ENCODE measurements around the gene IL19.

IL19 gene

DNA sequence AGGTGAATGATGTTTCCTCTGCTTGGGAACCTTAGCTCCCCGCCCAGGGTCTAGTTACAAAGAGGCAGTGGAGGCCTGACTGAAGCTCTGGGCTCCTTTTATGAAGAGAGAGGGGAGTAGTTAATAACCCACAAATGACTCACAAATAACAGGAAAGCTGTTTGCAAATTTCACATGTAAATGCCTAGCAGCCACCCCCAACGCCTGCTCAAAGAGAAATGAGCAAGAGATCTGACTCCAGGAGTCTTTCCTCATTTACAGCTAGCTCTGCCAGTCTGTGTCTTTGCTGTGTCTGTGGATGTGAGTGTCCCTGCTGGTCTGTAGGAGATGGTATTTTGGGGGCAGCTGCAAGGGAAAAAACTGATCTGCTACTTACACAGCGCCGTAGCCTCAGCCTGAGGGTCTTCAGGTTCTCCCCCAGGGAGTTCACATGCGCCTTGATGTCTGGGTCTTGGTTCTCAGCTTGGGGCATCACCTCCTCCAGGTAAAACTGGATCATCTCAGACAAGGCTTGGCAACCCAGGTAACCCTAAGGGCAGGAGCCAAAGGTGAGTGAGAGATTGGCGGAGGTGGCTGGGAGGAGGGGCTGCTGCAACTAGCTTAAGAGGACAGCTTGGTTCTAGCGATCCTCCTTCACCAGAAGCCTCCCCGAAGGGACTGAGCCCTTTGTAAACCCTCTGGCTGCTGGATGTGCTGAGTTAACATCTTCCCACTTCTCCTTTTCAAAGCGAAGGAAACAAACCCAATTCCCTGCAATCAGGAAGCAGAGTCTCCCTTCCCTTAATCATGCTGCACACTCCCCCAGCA is at the start of gene IL19:
Gene IL19 (plus strand): TSS at position 243 of the 807 bp plus-strand sequence. CDS start 65,890 bp downstream, outside the sequence.
- no peak for DNase-seq

DNA sequence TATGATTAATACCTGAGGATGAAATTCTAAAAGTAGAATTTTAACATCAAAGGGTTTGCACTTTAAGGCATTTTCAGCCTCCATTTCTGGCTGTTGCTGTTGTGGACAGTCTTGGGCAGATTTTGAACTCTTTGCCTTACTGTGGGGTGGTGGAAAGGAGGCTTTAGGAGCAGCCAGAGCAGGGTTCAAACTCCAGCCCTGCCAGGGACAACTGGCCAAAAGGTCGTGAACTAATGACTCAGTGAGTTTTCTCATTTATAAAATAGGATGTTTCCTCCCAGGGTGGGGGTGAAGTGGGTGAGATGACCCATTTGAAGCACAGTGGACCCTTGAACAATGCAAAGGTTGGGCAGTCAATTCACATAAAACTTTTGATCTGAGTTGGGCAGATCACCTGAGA is 49.1 kb upstream of the IL19 start:
- DNase-seq = no peak

DNA sequence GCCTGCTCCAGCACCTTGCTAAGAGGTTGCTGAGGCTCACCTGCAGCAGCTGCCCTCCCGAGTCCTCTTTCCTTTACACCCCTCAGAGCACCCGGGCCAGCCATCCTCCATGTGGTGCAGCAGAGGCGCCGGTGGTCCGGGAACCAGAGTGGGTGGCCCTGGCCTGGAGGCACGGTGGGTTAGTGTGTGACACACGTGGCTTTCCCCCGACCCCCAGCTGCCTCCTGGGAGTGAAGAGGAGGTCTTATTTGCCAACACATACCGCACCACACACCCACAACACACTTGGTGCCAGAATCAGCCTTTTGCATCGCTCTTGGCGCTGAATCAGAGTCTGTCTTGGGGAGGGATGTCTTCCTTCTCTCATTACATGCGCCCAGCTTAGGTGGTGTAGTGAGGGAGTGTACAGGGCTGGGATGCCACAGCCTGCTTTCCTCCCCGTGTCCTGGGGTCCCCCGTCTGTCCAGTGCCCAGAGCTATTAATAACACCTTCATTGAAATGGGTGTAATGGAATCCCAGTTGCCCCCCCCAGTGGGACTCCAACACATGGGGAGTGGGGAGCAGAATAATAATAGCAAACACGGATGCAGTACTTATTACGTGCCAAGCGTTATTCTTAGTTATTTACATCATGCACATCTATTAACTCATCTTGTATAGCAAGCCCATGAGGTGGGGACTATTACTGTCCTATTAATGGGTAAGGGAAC is 47.7 kb upstream of the IL19 start:
- no peak for DNase-seq

GRCh38 chr1:206723462-206723804 is 47.1 kb upstream of the IL19 start:
- DNase-seq = no peak

DNA sequence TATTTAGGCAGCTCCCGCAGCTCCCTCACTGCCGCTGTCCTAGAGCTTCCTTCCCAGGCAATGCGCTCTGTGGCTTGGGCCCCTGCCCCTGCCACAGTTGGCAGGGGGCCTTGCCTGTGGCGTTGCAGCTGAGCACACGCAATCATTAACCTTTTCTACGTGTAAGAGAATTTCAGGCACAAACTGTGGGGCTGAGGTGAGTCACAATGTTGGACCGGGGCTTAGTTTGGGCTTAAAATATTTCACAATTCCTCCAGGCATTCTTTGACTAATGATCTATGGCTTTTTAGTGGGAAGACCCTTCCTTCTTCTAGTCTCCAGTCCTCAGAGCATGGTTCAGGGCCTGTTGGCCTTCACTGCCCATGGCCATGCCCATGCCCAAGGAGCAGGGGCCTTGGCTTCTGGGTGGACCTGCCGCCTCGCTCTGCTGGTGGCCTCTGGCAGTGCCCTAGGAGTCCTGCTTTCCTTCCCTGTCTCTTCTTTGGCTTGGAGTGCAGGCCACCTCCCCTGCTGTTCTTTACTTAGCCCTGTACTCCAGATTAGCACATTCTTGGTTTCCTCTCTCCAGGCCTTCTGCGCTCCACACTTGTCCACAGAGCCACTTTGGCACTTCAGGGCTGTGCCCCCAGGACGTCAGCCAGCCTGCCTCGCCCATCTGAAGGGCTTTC is 46.6 kb upstream of the IL19 start:
- no peak for DNase-seq

GRCh38 chr1:206725109-206725963 is 45.2 kb upstream of the IL19 start:
- DNase-seq = peak; percentile 15

DNA sequence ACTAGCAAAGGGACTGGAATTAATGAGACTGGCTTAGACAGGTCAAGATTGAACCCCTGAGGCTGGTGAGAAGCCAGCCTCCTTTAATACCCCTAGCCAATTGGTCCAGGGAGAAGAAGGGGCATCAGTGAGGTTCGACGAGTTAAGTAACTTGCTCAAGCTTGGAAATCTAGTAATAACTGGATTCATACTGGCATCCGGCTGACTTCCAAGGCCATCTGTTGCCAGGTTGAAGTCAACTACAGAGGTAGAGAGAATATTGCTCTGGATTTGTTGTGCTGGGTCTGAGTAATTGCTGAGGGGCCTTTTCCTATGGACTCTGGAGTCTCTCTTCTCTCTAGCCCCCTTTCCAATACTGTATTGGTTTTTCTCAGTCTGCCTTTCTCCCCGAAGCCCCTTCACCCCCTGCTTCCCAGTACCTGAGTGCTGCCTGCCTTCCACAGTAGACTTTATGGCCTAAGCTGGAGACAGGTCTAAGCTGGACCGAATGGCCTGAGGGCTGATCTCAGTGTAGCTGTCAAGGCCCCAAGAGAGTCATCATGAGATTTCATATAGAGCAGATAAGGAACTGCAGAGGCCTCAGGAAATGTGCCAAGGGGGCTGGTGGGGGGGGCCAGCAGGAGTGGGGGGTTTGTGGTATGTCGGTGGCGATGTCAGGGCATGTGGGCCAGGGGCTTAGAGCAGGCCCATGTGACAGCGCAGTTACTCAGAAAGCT is 42.4 kb upstream of the IL19 start:
- DNase-seq = no peak

DNA sequence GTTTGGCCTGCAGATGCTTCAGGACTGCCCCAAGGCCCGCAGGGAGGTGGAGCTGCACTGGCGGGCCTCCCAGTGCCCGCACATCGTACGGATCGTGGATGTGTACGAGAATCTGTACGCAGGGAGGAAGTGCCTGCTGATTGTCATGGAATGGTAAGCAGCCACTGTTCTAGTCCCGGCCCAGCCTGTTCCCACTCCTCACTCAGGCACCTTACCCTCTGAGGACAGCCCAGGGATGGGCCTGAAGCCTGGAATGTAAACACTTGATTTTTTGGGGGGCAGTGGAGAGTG is 41.9 kb upstream of the IL19 start:
- no peak for DNase-seq

DNA sequence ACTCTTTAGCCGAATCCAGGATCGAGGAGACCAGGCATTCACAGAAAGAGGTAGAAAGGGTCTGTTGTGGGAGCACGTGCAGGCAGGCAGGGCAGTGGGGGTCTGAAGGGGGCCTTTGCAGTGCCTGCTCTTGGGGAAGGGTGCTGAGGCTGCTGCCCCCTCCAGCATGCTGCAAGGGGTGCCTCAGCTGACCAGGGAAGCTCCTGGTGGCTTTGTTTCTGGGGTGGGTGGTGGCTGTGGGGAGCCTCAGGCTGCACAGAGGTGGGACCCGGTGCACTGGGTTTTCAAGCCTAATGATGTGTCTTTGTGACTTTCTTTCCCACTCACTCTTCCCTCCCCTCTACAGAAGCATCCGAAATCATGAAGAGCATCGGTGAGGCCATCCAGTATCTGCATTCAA is 41.5 kb upstream of the IL19 start:
- DNase-seq = no peak

DNA sequence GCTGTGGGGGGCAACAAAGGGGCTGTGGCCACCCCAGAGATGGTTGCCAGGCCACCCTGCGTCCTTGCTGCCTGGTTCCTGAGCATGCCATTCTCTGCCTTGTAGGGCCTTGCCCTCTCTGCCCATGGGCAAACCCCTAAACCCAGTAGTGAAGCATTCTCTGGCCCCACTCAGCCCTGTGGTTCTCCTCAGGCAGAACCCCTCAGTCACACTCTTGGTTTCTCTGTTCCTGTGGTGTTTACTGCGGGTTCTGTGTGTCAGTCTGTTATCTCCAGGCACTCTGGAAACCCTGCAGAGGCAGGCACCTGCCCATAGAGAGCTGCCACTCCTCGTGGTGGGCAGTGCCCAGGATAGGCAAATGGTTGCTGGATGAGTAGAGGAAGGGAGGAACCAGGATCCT is 41.1 kb upstream of the IL19 start:
- DNase-seq = no peak

- DNase-seq = no peak
Observed at GRCh38 chr1:206732508-206732907, 38.1 kb upstream of the IL19 start.

- DNase-seq = no peak
Observed at GRCh38 chr1:206732992-206733391, 37.6 kb upstream of the IL19 start.

DNA sequence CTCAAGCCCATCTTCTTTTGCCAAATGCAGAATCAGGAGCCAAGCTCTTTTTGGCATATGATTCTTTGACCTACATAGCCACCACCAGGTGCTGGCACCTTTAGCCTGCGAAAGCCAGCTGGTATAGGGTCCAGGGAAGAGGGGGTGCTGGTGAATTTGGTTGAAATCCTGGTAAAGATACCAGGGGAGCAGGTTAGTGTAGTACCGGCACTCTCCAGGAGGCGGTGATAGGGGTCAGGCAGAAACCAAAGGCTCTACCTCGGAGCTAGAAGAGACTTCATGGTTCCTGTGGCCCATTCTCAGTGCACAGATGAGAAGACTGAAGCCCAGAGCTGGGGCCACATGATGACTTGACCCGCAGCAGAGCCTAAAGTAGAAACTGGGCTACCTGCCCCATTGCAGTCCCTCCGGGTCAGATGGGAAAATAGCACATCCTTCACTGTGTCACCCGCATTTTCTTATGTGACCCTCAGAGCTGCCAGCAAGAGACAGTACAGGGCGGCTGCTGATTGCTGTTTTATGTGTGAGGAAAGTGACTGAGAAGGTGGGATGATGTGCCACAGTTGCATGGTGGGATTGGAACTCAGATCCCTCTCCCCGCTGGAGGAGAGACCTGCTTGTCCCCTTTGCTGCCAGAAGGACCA is 36.0 kb upstream of the IL19 start:
- DNase-seq = peak; percentile 15

GRCh38 chr1:206735553-206736031 is 35.0 kb upstream of the IL19 start:
- no peak for DNase-seq

DNA sequence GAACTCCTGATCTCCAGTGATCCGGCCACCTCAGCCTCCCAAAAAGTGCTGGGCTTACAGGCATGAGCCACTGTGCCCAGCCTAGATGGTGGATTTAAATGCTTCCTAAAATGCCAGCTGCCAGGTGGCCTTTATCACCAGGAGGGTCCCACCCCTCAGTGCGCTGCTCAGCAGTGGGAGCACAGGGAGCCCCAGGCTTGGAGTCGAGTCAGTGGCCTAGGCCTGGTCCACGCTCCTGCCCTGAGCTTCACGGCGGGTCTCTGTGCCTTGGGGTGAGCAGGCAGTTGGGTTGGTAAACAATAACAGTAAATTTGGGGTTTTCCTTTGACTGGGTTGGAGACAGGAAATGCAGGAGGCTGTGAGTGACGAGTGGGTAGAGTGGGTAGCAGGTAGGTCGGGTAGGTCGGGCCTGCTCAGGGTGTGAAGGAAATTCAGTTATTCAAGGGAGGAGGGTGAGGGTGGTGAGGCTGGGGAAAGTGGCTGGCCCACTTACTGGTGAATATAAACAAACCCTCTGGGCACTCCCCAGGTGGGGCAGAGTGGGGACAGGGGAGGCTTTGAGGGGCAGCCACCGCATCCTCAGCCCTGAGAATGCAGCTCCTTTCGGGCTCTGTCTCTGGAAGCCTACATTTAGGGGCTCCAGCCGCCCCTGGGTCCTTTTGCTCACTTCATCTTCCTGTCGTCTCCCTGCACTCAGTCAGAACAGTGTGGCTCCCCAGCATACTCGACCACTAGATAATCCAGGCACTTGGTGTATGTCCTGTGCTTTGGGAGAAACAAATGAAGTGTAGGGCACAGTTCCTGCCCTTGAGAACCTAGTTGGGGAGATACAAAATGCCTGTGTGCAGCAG is 33.5 kb upstream of the IL19 start:
- DNase-seq = no peak

GRCh38 chr1:206737729-206738201 is 32.8 kb upstream of the IL19 start:
- no peak for DNase-seq

- DNase-seq = no peak
Observed at GRCh38 chr1:206738370-206739366, 31.9 kb upstream of the IL19 start.

DNA sequence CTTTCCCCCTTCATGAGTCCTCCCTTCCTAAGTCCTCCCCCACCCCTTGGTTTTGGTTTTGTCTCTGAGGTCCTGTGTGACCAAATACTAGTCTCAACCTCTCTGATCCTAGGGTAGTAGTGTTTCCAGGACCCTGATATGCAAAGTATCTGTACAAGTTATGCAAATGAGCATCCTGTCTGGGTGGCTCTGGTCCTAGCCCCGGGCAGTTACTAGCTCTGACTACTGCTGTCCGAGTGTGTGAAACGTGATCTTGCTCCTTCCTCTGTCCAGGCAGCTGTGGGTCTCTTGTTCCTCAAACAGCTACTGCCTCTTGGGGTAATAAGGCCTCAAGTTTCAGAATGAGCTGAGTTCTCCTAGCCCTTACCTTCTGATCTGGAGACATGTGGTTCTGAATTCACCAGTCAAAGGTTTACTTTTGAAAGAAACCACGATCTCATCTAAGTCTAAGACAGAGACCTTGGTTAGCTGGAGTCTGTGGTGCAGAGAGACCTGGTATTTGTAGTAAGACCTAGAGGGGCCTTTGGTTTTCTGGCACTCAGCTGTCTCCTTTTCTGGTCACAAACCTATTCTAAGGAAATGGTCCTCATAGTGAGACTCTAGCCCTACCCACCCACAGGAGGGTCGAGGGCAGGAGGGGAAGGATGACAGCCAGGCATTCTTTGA is 31.0 kb upstream of the IL19 start:
- DNase-seq = no peak

Measured in NCI-H510A treated with DMSO at 0.1 percent for 48 hours (cell line).